Measurements from ENCODE around the gene ZNF148. TPM values are rescaled to one million over a fixed set of nuclear protein-coding genes. Genes with fewer than 3 reads are reported as not detected.

The ZNF148 gene
- total RNA-seq, 2 donors from 2014 or later, result 33.8 to 37.8 TPM

DNA sequence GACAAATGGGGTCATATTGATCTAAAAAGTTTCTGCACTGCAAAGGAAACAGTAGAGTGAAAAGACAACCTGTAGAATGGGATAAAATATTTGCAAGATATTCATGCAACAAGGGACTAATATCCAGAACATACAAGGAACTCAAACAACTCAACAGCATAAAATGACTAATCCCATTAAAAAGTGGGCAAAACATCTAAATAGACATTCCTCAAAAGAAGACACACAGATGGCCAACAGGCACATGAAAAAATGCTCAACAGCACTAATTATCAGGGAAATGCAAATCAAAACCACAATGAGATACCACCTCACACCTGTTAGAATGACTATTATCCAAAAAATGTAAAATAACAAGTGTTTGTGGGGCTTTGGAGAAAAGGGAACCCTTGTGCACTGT, 171.4 kb downstream of the ZNF148 start:
- no peaks in the 10 kb centered on the region for H3K9me3 Mint-ChIP-seq
- Histone ChIP-seq H3K9ac (ENCODE audit: extremely low read depth, low read length, poor library complexity, severe bottlenecking) (no peak overlapping the region), H3K36me3 (ENCODE audit: control insufficient read depth, insufficient read depth, low read length) (no peaks in the 10 kb centered on the region), H3K27ac (ENCODE audit: low read depth, low read length) (no peak overlapping the region), H3K4me3 (ENCODE audit: low read length) (no peak overlapping the region), H3K27me3 (ENCODE audit: control insufficient read depth, insufficient read depth, low read length, poor library complexity, severe bottlenecking) (no peaks in the 10 kb centered on the region), H3K4me1 (ENCODE audit: control insufficient read depth, insufficient read depth, low read length) (no peaks in the 10 kb centered on the region), H3K9me3 (ENCODE audit: control insufficient read depth, low read length) (no peaks in the 10 kb centered on the region)
- H3K4me3 Mint-ChIP-seq, result no peak overlapping the region
- H3K4me1 Mint-ChIP-seq, result peaks cover 3% of the 10 kb centered on the region
- TF ChIP-seq, protein P1, sequence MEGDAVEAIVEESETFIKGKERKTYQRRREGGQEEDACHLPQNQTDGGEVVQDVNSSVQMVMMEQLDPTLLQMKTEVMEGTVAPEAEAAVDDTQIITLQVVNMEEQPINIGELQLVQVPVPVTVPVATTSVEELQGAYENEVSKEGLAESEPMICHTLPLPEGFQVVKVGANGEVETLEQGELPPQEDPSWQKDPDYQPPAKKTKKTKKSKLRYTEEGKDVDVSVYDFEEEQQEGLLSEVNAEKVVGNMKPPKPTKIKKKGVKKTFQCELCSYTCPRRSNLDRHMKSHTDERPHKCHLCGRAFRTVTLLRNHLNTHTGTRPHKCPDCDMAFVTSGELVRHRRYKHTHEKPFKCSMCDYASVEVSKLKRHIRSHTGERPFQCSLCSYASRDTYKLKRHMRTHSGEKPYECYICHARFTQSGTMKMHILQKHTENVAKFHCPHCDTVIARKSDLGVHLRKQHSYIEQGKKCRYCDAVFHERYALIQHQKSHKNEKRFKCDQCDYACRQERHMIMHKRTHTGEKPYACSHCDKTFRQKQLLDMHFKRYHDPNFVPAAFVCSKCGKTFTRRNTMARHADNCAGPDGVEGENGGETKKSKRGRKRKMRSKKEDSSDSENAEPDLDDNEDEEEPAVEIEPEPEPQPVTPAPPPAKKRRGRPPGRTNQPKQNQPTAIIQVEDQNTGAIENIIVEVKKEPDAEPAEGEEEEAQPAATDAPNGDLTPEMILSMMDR (conservative IDR thresholded peaks at IDR 0.05), result no peak
- H3K27ac Mint-ChIP-seq, result no peak overlapping the region
- no peak for DNase-seq
- H3K27me3 Mint-ChIP-seq (ENCODE audit: insufficient read depth), result no peaks in the 10 kb centered on the region
- no peaks in the 10 kb centered on the region for H3K36me3 Mint-ChIP-seq (ENCODE audit: low read depth)

DNA sequence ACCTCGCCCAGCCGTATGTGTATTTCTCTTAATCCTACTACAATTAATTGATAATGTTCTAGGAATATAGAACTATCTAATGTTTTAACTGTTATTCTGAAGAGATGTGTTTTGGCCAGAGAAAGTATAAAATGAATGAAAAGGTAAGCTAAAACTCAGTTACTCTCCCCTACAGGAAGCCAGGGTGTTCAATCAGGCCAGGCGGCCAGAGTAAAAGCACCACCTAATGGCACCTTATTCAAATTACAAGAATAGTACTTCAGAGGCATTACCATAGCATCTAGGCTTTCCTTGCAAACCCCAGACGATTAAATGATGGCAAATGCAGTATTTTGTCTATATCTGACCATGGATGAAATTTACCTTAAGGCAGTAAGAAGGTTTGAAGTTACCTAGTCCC, 172.9 kb downstream of the ZNF148 start:
- TF ChIP-seq, protein P1 (conservative IDR thresholded peaks at IDR 0.05), result peak; percentile 76
- WGBS, 2 experiments (ENCODE audit: insufficient coverage in 1 of 2, insufficient read length in 1 of 2), result 20 to 75% methylated on average over 1 to 3 of the region's 4 CpGs

DNA sequence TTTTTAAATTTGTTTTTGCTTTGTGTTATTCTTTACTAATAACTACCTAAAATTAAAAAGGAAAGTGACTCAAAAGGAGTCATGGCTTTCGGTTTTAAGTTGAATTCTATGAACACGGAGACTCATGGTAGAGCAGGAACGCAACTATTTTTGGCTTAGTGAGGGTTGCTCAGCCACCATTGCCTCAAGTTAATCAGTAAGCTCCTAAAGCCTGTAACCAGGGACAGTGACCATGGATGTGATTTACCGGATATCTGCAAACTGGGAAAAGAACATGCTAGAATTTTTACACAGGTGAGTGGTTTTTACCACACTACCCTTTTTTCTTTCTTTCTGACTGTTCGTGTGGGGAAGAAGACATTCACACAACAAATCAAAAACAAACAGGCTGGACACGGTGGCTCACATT, 174.4 kb downstream of the ZNF148 start:
- Mint-ChIP-seq H3K27ac (no peak overlapping the region), H3K36me3 (ENCODE audit: low read depth) (no peaks in the 10 kb centered on the region), H3K4me3 (no peak overlapping the region), H3K27me3 (ENCODE audit: insufficient read depth) (no peaks in the 10 kb centered on the region), H3K4me1 (peaks cover 2% of the 10 kb centered on the region), H3K9me3 (no peaks in the 10 kb centered on the region)
- no peak overlapping the region for H3K4me3 ChIP-seq (ENCODE audit: low read length)
- TF ChIP-seq, protein P1 (conservative IDR thresholded peaks at IDR 0.05), result no peak
- no peak for DNase-seq
- H3K27me3 ChIP-seq (ENCODE audit: control insufficient read depth, insufficient read depth, low read length, poor library complexity, severe bottlenecking), result no peaks in the 10 kb centered on the region
- H3K36me3 ChIP-seq (ENCODE audit: control insufficient read depth, insufficient read depth, low read length), result no peaks in the 10 kb centered on the region
- H3K27ac ChIP-seq (ENCODE audit: low read depth, low read length), result no peak overlapping the region
- H3K9ac ChIP-seq (ENCODE audit: extremely low read depth, low read length, poor library complexity, severe bottlenecking), result no peak overlapping the region
- H3K9me3 ChIP-seq (ENCODE audit: control insufficient read depth, low read length), result no peaks in the 10 kb centered on the region
- WGBS, 2 experiments (ENCODE audit: insufficient coverage in 1 of 2, insufficient read length in 1 of 2), result 92 to 100% methylated on average over 4 to 6 of the region's 6 CpGs
- no peaks in the 10 kb centered on the region for H3K4me1 ChIP-seq (ENCODE audit: control insufficient read depth, insufficient read depth, low read length)

More for the DNA sequence above, 172.9 kb downstream of the ZNF148 start:
- H3K27me3 ChIP-seq (ENCODE audit: control insufficient read depth, insufficient read depth, low read length, poor library complexity, severe bottlenecking), result no peaks in the 10 kb centered on the region
- no peak overlapping the region for H3K4me3 ChIP-seq (ENCODE audit: low read length)
- Mint-ChIP-seq H3K4me1 (peaks cover 2% of the 10 kb centered on the region), H3K27ac (no peak overlapping the region), H3K36me3 (ENCODE audit: low read depth) (no peaks in the 10 kb centered on the region), H3K27me3 (ENCODE audit: insufficient read depth) (no peaks in the 10 kb centered on the region), H3K4me3 (no peak overlapping the region), H3K9me3 (no peaks in the 10 kb centered on the region)
- no peaks in the 10 kb centered on the region for H3K36me3 ChIP-seq (ENCODE audit: control insufficient read depth, insufficient read depth, low read length)
- no peaks in the 10 kb centered on the region for H3K4me1 ChIP-seq (ENCODE audit: control insufficient read depth, insufficient read depth, low read length)
- H3K9ac ChIP-seq (ENCODE audit: extremely low read depth, low read length, poor library complexity, severe bottlenecking), result no peak overlapping the region
- DNase-seq, result no peak
- no peaks in the 10 kb centered on the region for H3K9me3 ChIP-seq (ENCODE audit: control insufficient read depth, low read length)
- H3K27ac ChIP-seq (ENCODE audit: low read depth, low read length), result no peak overlapping the region
